T47D (cell line): ENCODE measurements around the gene ASCL4.

Source experiments
- DNase-seq, 2 experiments: peaks; one replicate each; pipeline versions ENCODE4 v3.0.0 to v3.0.0-alpha.2; 2011 to 2012; ENCODE audit warnings: low read depth in 1 of 2, low spot score in 1 of 2
- JUND ChIP-seq: IDR thresholded peaks from 2 replicates; pipeline ENCODE4 v1.6.1; 2012; ENCODE audit warnings: low read depth
- in situ Hi-C: cut with HindIII; loops from 2 replicates; pipeline ENCODE4 v1.10.0; 2016; ENCODE audit warnings: low sequenced_read_pairs, low pct_unique_long_range_greater_than_20kb

Gene ASCL4

DNA sequence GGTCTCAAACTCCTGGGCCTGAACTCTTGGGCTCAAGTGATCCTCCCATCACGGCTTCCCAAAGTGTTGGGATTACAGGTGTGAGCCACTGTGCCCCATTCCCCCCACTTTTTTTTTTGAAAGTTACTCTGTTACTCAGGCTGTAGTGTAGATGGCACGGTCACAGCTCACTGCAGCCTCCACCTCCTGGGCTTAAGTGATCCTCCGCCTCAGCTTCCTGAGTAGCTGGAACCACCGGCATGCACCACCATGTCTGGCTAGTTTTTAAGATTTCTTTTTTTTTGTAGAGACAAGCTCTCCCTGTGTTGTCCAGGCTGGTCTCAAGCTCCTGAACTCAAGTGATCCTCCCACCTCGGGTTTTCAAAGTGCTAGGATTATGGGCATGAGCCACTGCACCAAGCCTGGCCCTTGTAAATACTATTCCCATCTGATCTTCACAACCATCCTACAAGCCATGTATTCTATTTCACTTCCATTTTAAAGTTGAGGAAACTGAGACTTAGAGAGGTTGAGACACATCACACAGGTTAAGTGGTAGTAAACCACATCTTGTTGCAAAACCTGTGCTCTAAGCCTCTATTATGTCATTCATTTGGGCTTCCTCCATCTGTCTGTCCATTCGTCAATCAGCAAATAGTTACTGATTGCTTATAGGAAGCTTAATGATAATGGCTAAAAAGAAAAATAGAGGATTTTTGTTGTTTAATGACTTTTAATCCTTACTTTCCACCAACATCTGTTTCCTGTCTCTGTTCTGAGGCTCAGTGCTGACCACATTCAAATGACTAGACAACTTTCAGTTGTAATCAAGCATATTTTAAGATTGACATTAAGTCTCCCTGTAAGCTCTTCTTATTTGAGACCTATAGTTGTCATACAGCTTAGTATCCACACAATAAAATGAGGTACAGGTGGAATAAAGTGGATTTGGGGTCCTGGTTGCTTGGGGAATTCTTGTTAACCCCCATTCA lies 9.2 kb downstream of the ASCL4 start:
- TF ChIP-seq JUND = no peak
- in situ Hi-C loops = no loop called here
- no peak for DNase-seq

DNA sequence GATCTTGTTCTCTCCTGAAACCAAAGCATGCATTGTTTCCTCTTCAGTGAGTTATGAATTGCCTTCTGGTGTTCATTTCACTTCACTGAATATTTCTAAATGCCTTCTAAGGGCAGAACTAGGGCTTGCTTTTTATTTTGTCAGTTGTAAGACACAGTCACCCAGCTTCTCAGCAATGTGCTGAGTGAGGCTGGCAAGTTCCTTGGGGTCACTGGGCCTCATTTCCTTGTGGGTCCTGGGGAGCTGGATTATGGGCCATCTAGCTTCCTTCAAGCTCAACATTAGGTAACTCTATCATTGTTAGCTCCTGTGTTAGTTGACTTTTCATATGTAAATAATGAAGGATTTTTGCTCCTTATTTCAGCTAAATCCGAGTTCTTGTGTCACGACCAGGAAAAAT lies 13.8 kb downstream of the ASCL4 start:
- no peak for DNase-seq
- in situ Hi-C loops = no loop called here
- no peak for TF ChIP-seq JUND

DNA sequence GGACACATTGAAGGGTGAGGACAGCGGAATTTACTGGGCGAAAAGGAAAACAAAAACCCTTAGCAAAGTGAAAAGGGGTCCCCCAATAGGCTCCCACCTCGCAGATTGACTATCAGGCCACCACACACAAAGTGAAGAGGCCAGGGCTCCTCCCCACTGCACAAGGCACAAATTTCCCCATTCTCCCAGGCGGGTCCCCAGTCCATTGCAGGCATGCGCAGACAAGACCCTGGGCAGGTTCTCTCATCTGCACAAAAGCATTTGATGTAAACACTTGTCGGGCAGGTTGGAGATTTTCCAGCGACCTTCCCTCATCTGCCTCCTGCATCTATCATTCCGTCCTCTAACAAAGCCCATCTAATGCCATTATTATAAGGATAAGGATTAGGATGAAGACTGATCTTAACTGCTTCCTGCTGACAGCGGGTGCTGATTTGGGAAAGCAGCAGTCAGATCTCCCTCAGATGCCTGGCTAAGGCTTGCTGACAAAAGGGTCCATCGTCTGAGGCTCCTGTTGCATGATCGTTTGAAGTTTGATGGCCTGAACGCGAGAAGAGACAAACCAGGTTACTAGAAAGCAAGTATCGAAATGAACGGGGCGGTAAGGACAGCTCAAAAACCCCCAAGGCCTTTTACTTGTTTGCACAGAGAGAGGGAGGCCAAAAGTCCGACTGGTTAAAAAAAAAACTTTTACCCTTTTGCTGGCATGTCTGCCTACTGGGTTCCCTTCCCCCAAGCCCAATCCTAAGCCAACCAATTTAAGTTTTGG lies 14.4 kb downstream of the ASCL4 start:
- in situ Hi-C loops = no loop called here
- no peak for TF ChIP-seq JUND
- DNase-seq = no peak

DNA sequence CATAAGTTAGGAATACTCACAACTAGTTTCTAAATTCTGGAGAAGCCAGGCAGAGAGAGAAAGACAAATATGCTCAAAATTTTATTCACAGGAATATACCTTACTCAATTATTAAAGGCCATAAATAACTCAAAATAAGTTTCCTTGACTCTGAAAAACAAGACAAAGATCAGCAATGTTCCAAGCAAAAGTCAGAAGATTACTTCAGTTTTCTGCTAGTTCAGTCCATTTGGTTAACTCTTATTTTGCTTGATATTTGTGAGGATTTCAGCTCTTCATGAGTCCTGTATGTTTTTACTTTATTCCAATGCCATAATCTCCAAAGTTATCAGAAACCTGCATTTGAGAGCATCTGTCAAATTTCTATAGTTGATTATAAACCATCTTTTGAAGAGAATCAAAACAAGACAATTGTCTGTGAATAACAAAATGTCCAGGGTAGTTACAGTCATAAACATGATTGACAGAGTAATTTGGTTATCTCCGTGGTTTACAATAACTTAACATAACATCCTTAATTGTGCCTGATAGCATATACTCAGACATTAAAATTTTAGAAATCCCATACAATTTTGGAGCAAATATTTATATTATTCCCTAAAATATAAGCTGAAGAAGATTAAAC lies 17.1 kb downstream of the ASCL4 start:
- no peak for TF ChIP-seq JUND
- in situ Hi-C loops = no loop called here
- DNase-seq = no peak

DNA sequence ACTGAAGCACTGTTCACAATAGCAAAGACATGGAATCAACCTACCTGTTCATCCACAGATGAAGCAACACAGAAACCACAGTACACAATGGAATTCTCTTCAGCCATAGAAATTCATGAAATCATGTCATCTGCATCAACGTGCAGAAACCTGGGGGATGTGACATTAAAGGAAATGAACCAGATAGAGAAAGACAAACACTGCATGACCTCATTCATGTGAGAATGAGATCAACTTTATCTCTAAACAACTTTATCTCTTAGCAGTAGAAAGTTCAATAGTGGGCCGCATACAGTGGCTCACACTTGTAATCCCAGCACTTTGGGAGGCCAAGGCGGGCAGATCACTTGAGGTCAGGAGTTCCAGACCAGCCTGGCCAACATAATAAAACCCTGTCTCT lies 19.9 kb downstream of the ASCL4 start:
- DNase-seq = no peak
- TF ChIP-seq JUND = no peak
- in situ Hi-C loops = no loop called here

DNA sequence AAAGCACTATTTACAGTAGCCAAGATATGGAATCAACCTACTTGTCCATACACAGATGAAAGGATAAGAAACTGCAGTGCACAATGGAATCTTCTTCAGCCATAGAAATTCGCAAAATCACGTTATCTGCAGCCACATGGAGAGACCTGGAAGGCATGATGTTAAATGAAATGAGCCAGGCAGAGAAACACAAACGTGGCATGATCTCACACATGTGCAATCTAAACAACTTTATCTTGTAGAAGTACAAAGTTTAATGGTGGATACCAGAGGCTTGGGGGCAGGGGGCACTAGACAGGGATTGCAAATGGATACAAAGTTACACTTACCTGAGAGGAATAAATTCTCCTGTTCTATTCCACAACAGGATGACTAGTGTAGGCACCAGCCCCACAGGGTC lies 24.1 kb downstream of the ASCL4 start:
- in situ Hi-C loops = no loop called here

DNA sequence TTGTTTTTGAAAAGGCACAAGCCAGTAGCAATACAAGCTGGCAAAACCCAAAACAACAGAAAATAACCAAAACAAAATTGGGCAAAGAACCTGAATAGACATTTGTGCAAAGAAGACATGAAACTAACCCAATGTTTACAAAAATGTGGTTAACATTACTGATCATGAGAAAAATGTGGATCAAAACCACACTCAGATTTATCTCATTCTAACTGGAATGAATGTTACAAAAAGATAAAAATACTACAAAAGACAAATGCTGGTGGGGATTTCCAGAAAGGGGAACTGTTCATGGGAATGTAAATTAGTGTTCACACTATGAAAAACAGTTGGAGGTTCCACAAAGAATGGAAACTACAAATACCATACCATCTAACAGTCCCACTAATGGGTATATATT lies 26.6 kb downstream of the ASCL4 start:
- in situ Hi-C loops = no loop called here
- no peak for DNase-seq
- no peak for TF ChIP-seq JUND

More for the DNA sequence above, 24.1 kb downstream of the ASCL4 start:
- no peak for TF ChIP-seq JUND
- no peak for DNase-seq

DNA sequence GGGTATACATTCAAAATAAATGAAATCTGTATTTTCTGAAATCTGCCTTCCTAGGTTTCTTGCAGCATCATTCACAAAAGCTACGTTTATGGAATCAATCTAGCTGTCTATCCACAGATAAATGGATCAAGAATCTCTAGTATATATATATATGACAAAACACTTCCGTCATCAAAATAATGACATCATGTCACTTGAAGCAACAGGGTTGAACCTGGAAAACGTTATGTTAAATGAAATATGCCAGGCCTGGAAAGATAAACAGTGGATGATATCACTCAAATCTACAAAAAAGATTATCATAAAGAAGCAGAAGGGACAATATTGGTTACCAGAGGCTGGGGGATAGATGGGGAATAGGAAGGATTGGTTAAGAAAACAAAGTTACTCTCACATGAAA lies 28.6 kb downstream of the ASCL4 start:
- DNase-seq = no peak
- in situ Hi-C loops = no loop called here
- TF ChIP-seq JUND = no peak

DNA sequence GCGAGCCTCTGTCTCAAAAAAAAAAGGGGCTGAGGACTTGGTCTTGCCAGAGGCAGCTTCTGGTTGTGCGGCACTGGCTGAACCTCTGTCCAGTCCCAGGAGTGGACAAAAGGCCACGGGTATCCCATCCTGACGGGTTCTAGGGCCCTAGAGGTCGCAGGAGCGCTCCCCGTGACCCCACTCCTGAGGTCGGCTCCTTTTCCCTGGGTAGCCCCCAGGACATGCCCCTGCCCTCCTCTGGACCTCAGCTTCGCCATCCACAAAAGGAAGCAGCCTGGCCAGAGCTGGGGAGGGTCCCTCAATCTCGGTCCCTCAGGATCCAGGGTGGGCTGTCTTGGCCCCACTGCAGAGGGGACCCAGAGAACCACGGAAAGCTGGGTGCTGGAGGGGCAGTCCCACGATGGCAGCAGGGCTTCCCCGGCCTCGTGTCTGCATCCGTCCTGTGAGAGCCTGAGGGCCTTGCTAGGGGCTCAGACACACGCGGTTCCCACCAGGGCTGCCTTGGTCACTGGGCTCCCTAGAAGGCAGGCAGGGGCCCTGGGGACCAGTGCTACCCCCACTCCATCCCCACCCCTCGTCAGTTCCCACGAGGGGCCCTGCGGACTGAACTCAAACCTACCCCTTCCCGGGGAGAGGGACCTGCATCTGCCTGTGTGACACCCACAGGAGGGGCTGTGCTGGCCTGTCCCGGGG lies 31.1 kb downstream of the ASCL4 start:
- DNase-seq = no peak
- in situ Hi-C loops = no loop called here
- no peak for TF ChIP-seq JUND

DNA sequence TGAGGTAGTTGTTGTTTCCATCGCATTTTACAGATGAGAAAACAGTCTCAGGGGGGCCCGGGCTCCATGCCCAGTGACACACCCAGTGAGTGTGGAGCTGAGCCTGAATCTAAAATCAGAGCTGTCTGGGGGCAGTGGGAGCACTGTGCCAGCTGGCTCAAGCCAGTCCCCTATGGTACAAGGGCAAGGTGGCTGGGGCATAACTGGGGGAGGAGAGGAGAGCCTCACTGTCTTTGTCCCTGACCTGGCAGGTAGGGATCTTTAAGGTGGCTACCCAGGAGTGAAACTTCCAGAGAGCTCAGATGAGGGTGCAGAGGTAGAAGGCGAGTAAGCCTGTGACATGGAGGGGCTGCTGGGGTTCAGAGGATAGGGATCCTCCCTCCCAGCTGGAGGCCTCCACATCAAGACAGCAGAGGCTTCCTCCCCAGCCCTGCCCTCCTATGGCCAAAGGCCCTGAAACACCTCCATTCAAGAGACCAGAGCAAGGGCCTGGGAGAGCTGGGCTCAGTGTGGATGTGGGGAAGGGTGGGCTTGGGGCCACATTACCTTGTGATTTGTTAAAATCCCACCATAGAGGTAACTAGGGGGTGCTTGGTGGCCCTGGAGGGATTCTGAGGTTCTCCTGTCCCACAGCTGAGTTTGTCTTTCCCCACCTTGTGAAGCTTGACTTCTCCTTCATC lies 33.1 kb downstream of the ASCL4 start:
- TF ChIP-seq JUND = no peak
- no peak for DNase-seq
- in situ Hi-C loops = no loop called here

DNA sequence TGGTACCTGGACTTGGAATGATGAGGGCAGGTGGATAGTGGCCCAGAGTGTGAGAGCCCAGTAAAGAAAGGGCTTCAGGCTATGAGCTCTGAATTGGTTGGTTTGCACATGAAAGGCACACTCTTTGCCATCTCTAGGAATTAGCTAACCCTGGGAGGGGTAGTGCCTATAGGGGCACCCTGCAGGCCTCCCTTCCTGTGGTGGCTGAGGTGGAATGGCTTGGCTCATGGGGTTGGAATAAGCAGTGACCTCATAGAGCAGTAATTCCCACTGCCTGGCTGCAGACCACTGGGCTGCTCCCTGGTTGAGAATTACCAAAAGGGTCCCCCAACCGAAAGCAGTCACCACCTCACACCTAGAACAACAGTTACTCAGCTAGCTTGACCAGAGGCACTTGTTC lies 42.7 kb downstream of the ASCL4 start:
- no peak for TF ChIP-seq JUND
- in situ Hi-C loops = no loop called here
- no peak for DNase-seq

DNA sequence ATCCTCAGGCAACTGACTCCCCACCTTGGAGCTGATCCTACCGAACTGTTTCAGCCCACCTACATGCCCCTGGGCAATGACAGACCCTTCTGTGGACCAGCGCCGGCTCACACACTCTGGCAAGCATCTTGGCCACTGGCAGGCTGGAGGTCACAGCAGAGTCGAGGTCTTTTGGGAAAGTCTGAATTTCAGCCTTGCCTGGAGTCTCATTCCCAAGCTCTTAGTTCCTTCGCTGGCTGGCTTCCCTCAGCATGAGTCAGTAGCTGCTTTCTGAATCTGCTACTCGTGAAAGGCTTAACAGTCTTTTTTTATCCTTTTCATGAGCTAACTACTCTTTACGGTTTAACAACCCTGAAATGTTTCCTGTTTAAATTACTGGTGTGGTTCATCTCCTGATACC lies 44.5 kb downstream of the ASCL4 start:
- DNase-seq = no peak
- in situ Hi-C loops = no loop called here
- TF ChIP-seq JUND = no peak
